Neural cell (in vitro differentiated cells): ENCODE results near the gene TEDC2. TPM values are rescaled to one million over a fixed set of nuclear protein-coding genes. Genes with fewer than 3 reads are reported as not detected.

Source experiments
- H2AFZ ChIP-seq: fragments of 200-600, 300-800 bp; sonication (generic), shearing (Covaris generic); 2 replicates; pipeline ENCODE4 v1.6.0; 2014; ENCODE audit warnings: low read depth, mild to moderate bottlenecking, antibody characterized with exemption, low read length, moderate library complexity
- H3F3A ChIP-seq: fragments of 200-600 bp; shearing (Covaris generic); 2 replicates; pipeline ENCODE4 v1.6.1; 2016; ENCODE audit warnings: mild to moderate bottlenecking, moderate library complexity, mixed read lengths, antibody characterized with exemption, low read length; ENCODE audit not compliant: insufficient read depth, poor library complexity, severe bottlenecking
- H3K27ac ChIP-seq: fragments of 200-600, 300-800 bp; sonication (generic), shearing (Covaris generic); 2 replicates; pipeline ENCODE4 v1.5.1; 2014; ENCODE audit warnings: mild to moderate bottlenecking, low read length, moderate library complexity
- H3K27me3 ChIP-seq: fragments of 300-800, 200-600 bp; sonication (generic), shearing (Covaris generic); 2 replicates; pipeline ENCODE4 v1.6.0; 2014; ENCODE audit warnings: mild to moderate bottlenecking, low read depth, low read length, moderate library complexity; ENCODE audit not compliant: insufficient read depth
- H3K36me3 ChIP-seq: fragments of 300-800, 200-600 bp; sonication (generic), shearing (Covaris generic); 2 replicates; pipeline ENCODE4 v1.5.1; 2014; ENCODE audit warnings: mild to moderate bottlenecking, antibody characterized with exemption, low read length, moderate library complexity; ENCODE audit not compliant: insufficient read depth
- H3K4me2 ChIP-seq: fragments of 300-800, 200-600 bp; sonication (generic), shearing (Covaris generic); 2 replicates; pipeline ENCODE4 v1.6.0; 2014; ENCODE audit warnings: mild to moderate bottlenecking, low read length
- H3K4me3 ChIP-seq: fragments of 300-800, 200-600 bp; sonication (generic), shearing (Covaris generic); 2 replicates; pipeline ENCODE4 v1.5.1; 2014; ENCODE audit warnings: mild to moderate bottlenecking, low read length, moderate library complexity
- H3K79me2 ChIP-seq: fragments of 200-600 bp; shearing (Covaris generic); replicated peaks from 2 replicates; pipeline ENCODE4 v1.6.0; 2014; ENCODE audit warnings: mild to moderate bottlenecking, low read length, moderate library complexity; ENCODE audit not compliant: insufficient read depth
- H3K9ac ChIP-seq: fragments of 300-800, 200-600 bp; sonication (generic), shearing (Covaris generic); 2 replicates; pipeline ENCODE4 v1.6.1; 2016; ENCODE audit warnings: mild to moderate bottlenecking, low read length, mixed read lengths
- H3K9me2 ChIP-seq: fragments of 200-600 bp; shearing (Covaris generic); 2 replicates; pipeline ENCODE4 v1.6.1; 2016; ENCODE audit warnings: mild to moderate bottlenecking, low read length, mixed read lengths; ENCODE audit not compliant: insufficient read depth
- H3K9me3 ChIP-seq: fragments of 200-600, 300-800 bp; sonication (generic), shearing (Covaris generic); 2 replicates; pipeline ENCODE4 v1.6.1; 2016; ENCODE audit warnings: mild to moderate bottlenecking, mixed run types, low read length, moderate library complexity, mixed read lengths
- H4K20me1 ChIP-seq: fragments of 200-600 bp; shearing (Covaris generic); 2 replicates; pipeline ENCODE4 v1.6.1; 2016; ENCODE audit warnings: mild to moderate bottlenecking, mixed run types; ENCODE audit not compliant: insufficient read depth
- EP300 ChIP-seq: fragments of 450-650 bp; conservative IDR thresholded peaks from 2 replicates; pipeline ENCODE4 v1.6.1; 2014; ENCODE audit warnings: antibody characterized with exemption, mild to moderate bottlenecking, moderate library complexity; ENCODE audit not compliant: poor library complexity, severe bottlenecking
- EZH2 ChIP-seq: fragments of 200-600, 300-800 bp; shearing (Covaris generic), sonication (generic); IDR thresholded peaks from 2 replicates; pipeline ENCODE4 v1.6.1; 2014; ENCODE audit warnings: antibody characterized with exemption, low read length, borderline replicate concordance, mild to moderate bottlenecking; ENCODE audit not compliant: insufficient read depth, poor library complexity, severe bottlenecking
- MXI1 ChIP-seq: fragments of 450-650 bp; conservative IDR thresholded peaks from 2 replicates; pipeline ENCODE4 v1.6.1; 2014; ENCODE audit warnings: antibody characterized with exemption, mild to moderate bottlenecking; ENCODE audit not compliant: poor library complexity, severe bottlenecking
- POLR2AphosphoS5 ChIP-seq: IDR thresholded peaks from 2 replicates; pipeline ENCODE4 v1.6.1; 2012
- RAD21 ChIP-seq: fragments of 450-650 bp; conservative IDR thresholded peaks from 2 replicates; pipeline ENCODE4 v1.6.1; 2014; ENCODE audit warnings: antibody characterized with exemption, mild to moderate bottlenecking, moderate library complexity
- SMC3 ChIP-seq: fragments of 450-650 bp; conservative IDR thresholded peaks from 2 replicates; pipeline ENCODE4 v1.6.1; 2014; ENCODE audit warnings: antibody characterized with exemption, mild to moderate bottlenecking, moderate library complexity; ENCODE audit not compliant: poor library complexity
- TAF1 ChIP-seq: IDR thresholded peaks from 2 replicates; pipeline ENCODE4 v1.6.1; 2012; ENCODE audit warnings: low read depth
- polyA plus RNA-seq: library from polyadenylated mRNA; depleted of rRNA; stranded (reverse); fragments of >200 nt; gene quantifications from 2 replicates; pipeline ENCODE4 v1.2.3, GENCODE V29; 2014
- TF ChIP-seq, protein P1 (sequence below): IDR thresholded peaks from 2 replicates; pipeline ENCODE4 v1.6.1; 2012; ENCODE audit warnings: borderline replicate concordance
- TF ChIP-seq, protein P2 (sequence below): fragments of 450-650 bp; IDR thresholded peaks from 2 replicates; pipeline ENCODE4 v1.5.1; 2014; ENCODE audit warnings: antibody characterized with exemption, mild to moderate bottlenecking, moderate library complexity; ENCODE audit not compliant: poor library complexity, severe bottlenecking

Gene TEDC2
- polyA plus RNA-seq, 1 donor from 2014 or later: 31.5 TPM

DNA sequence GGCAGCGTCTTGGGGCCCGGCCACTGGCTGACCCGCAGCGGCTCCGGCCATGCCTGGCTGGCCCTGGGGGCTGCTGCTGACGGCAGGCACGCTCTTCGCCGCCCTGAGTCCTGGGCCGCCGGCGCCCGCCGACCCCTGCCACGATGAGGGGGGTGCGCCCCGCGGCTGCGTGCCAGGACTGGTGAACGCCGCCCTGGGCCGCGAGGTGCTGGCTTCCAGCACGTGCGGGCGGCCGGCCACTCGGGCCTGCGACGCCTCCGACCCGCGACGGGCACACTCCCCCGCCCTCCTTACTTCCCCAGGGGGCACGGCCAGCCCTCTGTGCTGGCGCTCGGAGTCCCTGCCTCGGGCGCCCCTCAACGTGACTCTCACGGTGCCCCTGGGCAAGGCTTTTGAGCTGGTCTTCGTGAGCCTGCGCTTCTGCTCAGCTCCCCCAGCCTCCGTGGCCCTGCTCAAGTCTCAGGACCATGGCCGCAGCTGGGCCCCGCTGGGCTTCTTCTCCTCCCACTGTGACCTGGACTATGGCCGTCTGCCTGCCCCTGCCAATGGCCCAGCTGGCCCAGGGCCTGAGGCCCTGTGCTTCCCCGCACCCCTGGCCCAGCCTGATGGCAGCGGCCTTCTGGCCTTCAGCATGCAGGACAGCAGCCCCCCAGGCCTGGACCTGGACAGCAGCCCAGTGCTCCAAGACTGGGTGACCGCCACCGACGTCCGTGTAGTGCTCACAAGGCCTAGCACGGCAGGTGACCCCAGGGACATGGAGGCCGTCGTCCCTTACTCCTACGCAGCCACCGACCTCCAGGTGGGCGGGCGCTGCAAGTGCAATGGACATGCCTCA is 12.0 kb downstream of the TEDC2 start:
- Histone ChIP-seq H2AFZ (no peak overlapping the region), H3K4me2 (no peak overlapping the region), H3K27me3 (peaks cover 6% of the 10 kb centered on the region), H3K9ac (peak overlapping the region; percentile 49), H4K20me1 (no peaks in the 10 kb centered on the region), H3K9me3 (no peaks in the 10 kb centered on the region), H3K27ac (no peak overlapping the region), H3K36me3 (no peaks in the 10 kb centered on the region), H3K4me3 (peak overlapping the region; percentile 52), H3F3A (no peaks in the 10 kb centered on the region), H3K79me2 (peaks cover 5% of the 10 kb centered on the region), H3K9me2 (no peaks in the 10 kb centered on the region)
- TF ChIP-seq, protein P1, sequence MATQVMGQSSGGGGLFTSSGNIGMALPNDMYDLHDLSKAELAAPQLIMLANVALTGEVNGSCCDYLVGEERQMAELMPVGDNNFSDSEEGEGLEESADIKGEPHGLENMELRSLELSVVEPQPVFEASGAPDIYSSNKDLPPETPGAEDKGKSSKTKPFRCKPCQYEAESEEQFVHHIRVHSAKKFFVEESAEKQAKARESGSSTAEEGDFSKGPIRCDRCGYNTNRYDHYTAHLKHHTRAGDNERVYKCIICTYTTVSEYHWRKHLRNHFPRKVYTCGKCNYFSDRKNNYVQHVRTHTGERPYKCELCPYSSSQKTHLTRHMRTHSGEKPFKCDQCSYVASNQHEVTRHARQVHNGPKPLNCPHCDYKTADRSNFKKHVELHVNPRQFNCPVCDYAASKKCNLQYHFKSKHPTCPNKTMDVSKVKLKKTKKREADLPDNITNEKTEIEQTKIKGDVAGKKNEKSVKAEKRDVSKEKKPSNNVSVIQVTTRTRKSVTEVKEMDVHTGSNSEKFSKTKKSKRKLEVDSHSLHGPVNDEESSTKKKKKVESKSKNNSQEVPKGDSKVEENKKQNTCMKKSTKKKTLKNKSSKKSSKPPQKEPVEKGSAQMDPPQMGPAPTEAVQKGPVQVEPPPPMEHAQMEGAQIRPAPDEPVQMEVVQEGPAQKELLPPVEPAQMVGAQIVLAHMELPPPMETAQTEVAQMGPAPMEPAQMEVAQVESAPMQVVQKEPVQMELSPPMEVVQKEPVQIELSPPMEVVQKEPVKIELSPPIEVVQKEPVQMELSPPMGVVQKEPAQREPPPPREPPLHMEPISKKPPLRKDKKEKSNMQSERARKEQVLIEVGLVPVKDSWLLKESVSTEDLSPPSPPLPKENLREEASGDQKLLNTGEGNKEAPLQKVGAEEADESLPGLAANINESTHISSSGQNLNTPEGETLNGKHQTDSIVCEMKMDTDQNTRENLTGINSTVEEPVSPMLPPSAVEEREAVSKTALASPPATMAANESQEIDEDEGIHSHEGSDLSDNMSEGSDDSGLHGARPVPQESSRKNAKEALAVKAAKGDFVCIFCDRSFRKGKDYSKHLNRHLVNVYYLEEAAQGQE: no peak
- TF ChIP-seq MXI1 (no peak), RAD21 (no peak), SMC3 (no peak), EZH2 (no peak), POLR2AphosphoS5 (no peak), TAF1 (no peak), EP300 (no peak)
- TF ChIP-seq, protein P2, sequence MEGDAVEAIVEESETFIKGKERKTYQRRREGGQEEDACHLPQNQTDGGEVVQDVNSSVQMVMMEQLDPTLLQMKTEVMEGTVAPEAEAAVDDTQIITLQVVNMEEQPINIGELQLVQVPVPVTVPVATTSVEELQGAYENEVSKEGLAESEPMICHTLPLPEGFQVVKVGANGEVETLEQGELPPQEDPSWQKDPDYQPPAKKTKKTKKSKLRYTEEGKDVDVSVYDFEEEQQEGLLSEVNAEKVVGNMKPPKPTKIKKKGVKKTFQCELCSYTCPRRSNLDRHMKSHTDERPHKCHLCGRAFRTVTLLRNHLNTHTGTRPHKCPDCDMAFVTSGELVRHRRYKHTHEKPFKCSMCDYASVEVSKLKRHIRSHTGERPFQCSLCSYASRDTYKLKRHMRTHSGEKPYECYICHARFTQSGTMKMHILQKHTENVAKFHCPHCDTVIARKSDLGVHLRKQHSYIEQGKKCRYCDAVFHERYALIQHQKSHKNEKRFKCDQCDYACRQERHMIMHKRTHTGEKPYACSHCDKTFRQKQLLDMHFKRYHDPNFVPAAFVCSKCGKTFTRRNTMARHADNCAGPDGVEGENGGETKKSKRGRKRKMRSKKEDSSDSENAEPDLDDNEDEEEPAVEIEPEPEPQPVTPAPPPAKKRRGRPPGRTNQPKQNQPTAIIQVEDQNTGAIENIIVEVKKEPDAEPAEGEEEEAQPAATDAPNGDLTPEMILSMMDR: no peak

DNA sequence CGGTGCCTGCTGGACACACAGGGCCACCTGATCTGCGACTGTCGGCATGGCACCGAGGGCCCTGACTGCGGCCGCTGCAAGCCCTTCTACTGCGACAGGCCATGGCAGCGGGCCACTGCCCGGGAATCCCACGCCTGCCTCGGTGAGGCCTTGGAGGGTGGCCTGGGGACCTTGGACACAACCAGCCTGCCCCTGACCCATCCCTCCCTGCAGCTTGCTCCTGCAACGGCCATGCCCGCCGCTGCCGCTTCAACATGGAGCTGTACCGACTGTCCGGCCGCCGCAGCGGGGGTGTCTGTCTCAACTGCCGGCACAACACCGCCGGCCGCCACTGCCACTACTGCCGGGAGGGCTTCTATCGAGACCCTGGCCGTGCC is 12.6 kb downstream of the TEDC2 start:
- Histone ChIP-seq H3K27me3 (peaks cover 6% of the 10 kb centered on the region), H3K9me2 (no peaks in the 10 kb centered on the region), H3K9ac (no peak overlapping the region), H3K79me2 (peaks cover 8% of the 10 kb centered on the region), H3K4me3 (no peak overlapping the region), H3K27ac (no peak overlapping the region), H4K20me1 (no peaks in the 10 kb centered on the region), H3K9me3 (no peaks in the 10 kb centered on the region), H2AFZ (no peak overlapping the region), H3K36me3 (no peaks in the 10 kb centered on the region), H3K4me2 (no peak overlapping the region), H3F3A (no peaks in the 10 kb centered on the region)
- TF ChIP-seq EP300: no peak
- no peak for TF ChIP-seq RAD21
- TF ChIP-seq, protein P2: no peak
- TF ChIP-seq, protein P1: no peak
- TF ChIP-seq SMC3: no peak
- TF ChIP-seq POLR2AphosphoS5: no peak
- TF ChIP-seq TAF1: no peak
- no peak for TF ChIP-seq EZH2
